HG03196 (cell line): ENCODE results near the gene LAMP5.

Experiments
- ATAC-seq: cut with Tn5 transposase; IDR thresholded peaks from one replicate; pipeline ENCODE4 v1.9.1; 2021; ENCODE audit not compliant: unreplicated experiment

Gene LAMP5

GRCh38 chr20:9578594-9578993 lies 64.2 kb downstream of the LAMP5 start:
- no peak for ATAC-seq
